ENCODE results near the gene SAMD1. TPM values are rescaled to one million over a fixed set of nuclear protein-coding genes. Genes with fewer than 3 reads are reported as not detected.

The SAMD1 gene
- 42.7 and 55.9 TPM in 2 replicates for total RNA-seq (ENCODE audit: low replicate concordance)
- long read RNA-seq, partial matches to known transcripts, result 0 of 1 reads
- long read RNA-seq, other reads (novel, unspliced or antisense), result 1 of 1 reads

GRCh38 chr19:14090509-14091080, at the start of gene SAMD1:
Gene SAMD1 (minus strand): TSS chr19:14090751.
- DNase-seq (ENCODE audit: extremely low spot score, unreplicated experiment), result peak; percentile 86
- TF ChIP-seq CTCF (conservative IDR thresholded peaks at IDR 0.05), result no peak
- Mint-ChIP-seq H3K36me3 (peaks cover 16% of the 10 kb centered on the region), H3K9me3 (no peaks in the 10 kb centered on the region), H3K27me3 (no peaks in the 10 kb centered on the region), H3K27ac (peak within 1 kb of the TSS; percentile 92), H3K4me1 (ENCODE audit: unreplicated experiment) (peaks cover 12% of the 10 kb centered on the region), H3K4me3 (peak within 1 kb of the TSS; percentile 100)

- H3K4me1 Mint-ChIP-seq (ENCODE audit: unreplicated experiment), result peaks cover 29% of the 10 kb centered on the region
- no peaks in the 10 kb centered on the region for H3K27me3 Mint-ChIP-seq
- H3K4me3 Mint-ChIP-seq, result peak overlapping the region; percentile 84
- TF ChIP-seq CTCF (conservative IDR thresholded peaks at IDR 0.05), result no peak
- no peaks in the 10 kb centered on the region for H3K36me3 Mint-ChIP-seq
- H3K9me3 Mint-ChIP-seq, result no peaks in the 10 kb centered on the region
- peak overlapping the region; percentile 98 for H3K27ac Mint-ChIP-seq
- no peak for DNase-seq (ENCODE audit: extremely low spot score, unreplicated experiment)
Observed at GRCh38 chr19:14139944-14140343, 49.4 kb upstream of the SAMD1 start.

GRCh38 chr19:14138576-14139265, 48.2 kb upstream of the SAMD1 start:
- H3K4me1 Mint-ChIP-seq (ENCODE audit: unreplicated experiment), result peaks cover 37% of the 10 kb centered on the region
- H3K4me3 Mint-ChIP-seq, result peak overlapping the region; percentile 79
- H3K27me3 Mint-ChIP-seq, result no peaks in the 10 kb centered on the region
- peak overlapping the region; percentile 98 for H3K27ac Mint-ChIP-seq
- TF ChIP-seq CTCF (conservative IDR thresholded peaks at IDR 0.05), result no peak
- H3K9me3 Mint-ChIP-seq, result no peaks in the 10 kb centered on the region
- DNase-seq (ENCODE audit: extremely low spot score, unreplicated experiment), result no peak
- H3K36me3 Mint-ChIP-seq, result no peaks in the 10 kb centered on the region

GRCh38 chr19:14136509-14137281, 46.1 kb upstream of the SAMD1 start, which contains the start of gene ASF1B:
Gene ASF1B (minus strand): TSS chr19:14136589. CDS start chr19:14136456, 133 bp downstream.
- H3K27me3 Mint-ChIP-seq, result no peaks in the 10 kb centered on the region
- H3K4me1 Mint-ChIP-seq (ENCODE audit: unreplicated experiment), result peaks cover 32% of the 10 kb centered on the region
- H3K9me3 Mint-ChIP-seq, result no peaks in the 10 kb centered on the region
- peak within 1 kb of the TSS; percentile 97 for H3K27ac Mint-ChIP-seq
- no peaks in the 10 kb centered on the region for H3K36me3 Mint-ChIP-seq
- peak; percentile 66 for TF ChIP-seq CTCF (conservative IDR thresholded peaks at IDR 0.05)
- DNase-seq (ENCODE audit: extremely low spot score, unreplicated experiment), result peak; percentile 99
- H3K4me3 Mint-ChIP-seq, result peak within 1 kb of the TSS; percentile 94

DNA sequence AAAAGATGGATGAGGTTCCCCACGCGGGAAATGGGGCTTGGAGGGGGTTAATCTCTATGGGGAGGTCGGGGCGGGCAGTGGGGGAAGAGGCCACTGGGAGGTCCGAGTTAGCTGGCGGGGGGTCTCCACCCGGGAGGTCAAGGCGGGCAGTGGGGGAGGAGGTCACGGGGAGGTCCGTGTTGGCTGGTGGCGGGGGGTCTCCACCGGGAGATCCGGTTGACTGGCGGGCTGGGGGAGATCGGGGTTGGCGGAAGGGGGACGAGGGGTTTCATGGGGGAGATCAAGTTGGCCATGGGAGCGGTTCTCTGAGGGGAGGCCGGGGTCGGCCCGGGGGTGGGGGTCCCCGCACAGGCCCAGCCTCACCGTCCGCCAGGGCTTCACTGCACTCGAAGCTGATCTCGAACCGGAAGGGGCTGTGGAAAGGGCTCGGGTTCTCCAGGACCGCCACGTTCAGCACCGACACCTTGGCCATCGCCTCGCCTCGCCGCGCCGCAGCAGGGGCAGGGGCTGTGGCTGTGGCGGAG, 45.5 kb upstream of the SAMD1 start:
- H3K27me3 Mint-ChIP-seq, result no peaks in the 10 kb centered on the region
- peaks cover 32% of the 10 kb centered on the region for H3K4me1 Mint-ChIP-seq (ENCODE audit: unreplicated experiment)
- no peak for TF ChIP-seq CTCF (conservative IDR thresholded peaks at IDR 0.05)
- H3K27ac Mint-ChIP-seq, result peak overlapping the region; percentile 97
- DNase-seq (ENCODE audit: extremely low spot score, unreplicated experiment), result no peak
- H3K4me3 Mint-ChIP-seq, result peak overlapping the region; percentile 94
- H3K9me3 Mint-ChIP-seq, result no peaks in the 10 kb centered on the region
- no peaks in the 10 kb centered on the region for H3K36me3 Mint-ChIP-seq
